MM.1S (cell line): Measurements from ENCODE around the gene UBXN6.

ENCODE experiments used
- CTCF ChIP-seq: fragments of 300-600 bp; sonication (generic); IDR thresholded peaks from 2 replicates; pipeline ENCODE4 v1.5.1; 2016; ENCODE audit warnings: antibody characterized with exemption, low read length, mixed read lengths
- EZH2 ChIP-seq: fragments of 300-600 bp; sonication (generic); optimal IDR thresholded peaks from 2 replicates; pipeline ENCODE3; 2017; ENCODE audit warnings: low read depth, mild to moderate bottlenecking, antibody characterized with exemption, low read length, mixed read lengths

- TF ChIP-seq CTCF (no peak), EZH2 (no peak)
Measured at GRCh38 chr19:4504297-4504701, 46.7 kb upstream of the UBXN6 start.
